CD14-positive monocyte (primary cell): ENCODE results near the gene MTR. TPM values are rescaled to one million over a fixed set of nuclear protein-coding genes. Genes with fewer than 3 reads are reported as not detected.

ENCODE experiments used
- DNase-seq, 3 donors: peaks; one replicate each; pipeline ENCODE4 v3.0.0-alpha.2; 2011 to 2022
- H2AFZ ChIP-seq: 2 replicates; pipeline ENCODE4 v1.6.0; 2012; ENCODE audit warnings: mild to moderate bottlenecking, low read depth, low read length, inconsistent platforms; ENCODE audit not compliant: insufficient read depth, poor library complexity, severe bottlenecking
- H3K27ac ChIP-seq, 2 donors: 1 replicate in 1 of 2; 2 replicates in 1 of 2; pipeline ENCODE4 v1.5.1; 2012 to 2013; ENCODE audit warnings: low read length in 2 of 2, control low read depth in 1 of 2, inconsistent platforms in 1 of 2, low read depth in 1 of 2, mild to moderate bottlenecking in 1 of 2
- H3K27me3 ChIP-seq, 2 donors: one replicate each; pipeline versions ENCODE4 v1.6.0 to v1.6.1; 2011 to 2013; ENCODE audit warnings: low read length in 2 of 2; ENCODE audit not compliant: control insufficient read depth in 2 of 2, insufficient read depth in 2 of 2
- H3K36me3 ChIP-seq, 2 donors: replicated peaks in 1 of 2; 1 replicate in 1 of 2; 2 replicates in 1 of 2; pipeline versions ENCODE4 v1.5.1 to v1.6.1; 2012 to 2013; ENCODE audit warnings: low read length in 2 of 2, control low read depth in 1 of 2, inconsistent platforms in 1 of 2, mild to moderate bottlenecking in 1 of 2; ENCODE audit not compliant: insufficient read depth in 2 of 2, control insufficient read depth in 1 of 2
- H3K4me1 ChIP-seq, 2 donors: 1 replicate in 1 of 2; 2 replicates in 1 of 2; pipeline versions ENCODE4 v1.5.1 to v1.6.1; 2012 to 2013; ENCODE audit warnings: low read length in 2 of 2, control low read depth in 1 of 2, inconsistent platforms in 1 of 2, mild to moderate bottlenecking in 1 of 2, moderate library complexity in 1 of 2; ENCODE audit not compliant: insufficient read depth in 2 of 2, control insufficient read depth in 1 of 2
- H3K4me2 ChIP-seq: replicated peaks from 2 replicates; pipeline ENCODE3; 2012; ENCODE audit warnings: low read length, moderate library complexity, mild to moderate bottlenecking; ENCODE audit not compliant: poor library complexity, severe bottlenecking; ENCODE audit errors: extremely low read depth
- H3K4me3 ChIP-seq, 3 experiments: fragments of 200-600 bp in 1 of 3; sonication (generic) in 1 of 3; replicated peaks in 1 of 3; 1 replicate in 2 of 3; 2 replicates in 1 of 3; pipeline ENCODE4 v1.5.1; 2011 to 2013; ENCODE audit warnings: low read length in 3 of 3, mild to moderate bottlenecking in 3 of 3, control low read depth in 2 of 3, low read depth in 2 of 3, inconsistent platforms in 1 of 3, moderate library complexity in 1 of 3
- H3K79me2 ChIP-seq: 2 replicates; pipeline ENCODE4 v1.6.0; 2012; ENCODE audit warnings: mild to moderate bottlenecking, control low read depth, inconsistent platforms, low read length, moderate library complexity; ENCODE audit not compliant: insufficient read depth
- H3K9ac ChIP-seq: 2 replicates; pipeline ENCODE4 v1.6.0; 2017; ENCODE audit warnings: low read length, mild to moderate bottlenecking; ENCODE audit not compliant: insufficient read depth, poor library complexity, severe bottlenecking
- H3K9me3 ChIP-seq, 2 donors: replicated peaks in 1 of 2; 1 replicate in 1 of 2; 2 replicates in 1 of 2; pipeline versions ENCODE4 v1.5.1 to v1.6.1; 2012 to 2013; ENCODE audit warnings: low read length in 2 of 2, control low read depth in 1 of 2; ENCODE audit not compliant: control insufficient read depth in 1 of 2, insufficient read depth in 1 of 2
- H4K20me1 ChIP-seq: 2 replicates; pipeline ENCODE4 v1.6.0; 2012; ENCODE audit warnings: mild to moderate bottlenecking, low read length, control low read depth, moderate library complexity; ENCODE audit not compliant: insufficient read depth
- H3K27ac Mint-ChIP-seq, 7 donors: one replicate each; pipeline ENCODE4 v1.8.0; 2020; ENCODE audit warnings: mild to moderate bottlenecking in 7 of 7, mixed read lengths in 7 of 7, moderate library complexity in 6 of 7, inconsistent platforms in 2 of 7
- H3K27me3 Mint-ChIP-seq, 3 donors: one replicate each; pipeline ENCODE4 v1.8.0; 2021 to 2022; ENCODE audit warnings: low read depth in 3 of 3, mild to moderate bottlenecking in 3 of 3, mixed read lengths in 3 of 3, moderate library complexity in 3 of 3, inconsistent platforms in 1 of 3
- H3K36me3 Mint-ChIP-seq, 2 donors: one replicate each; pipeline ENCODE4 v1.8.0; 2020; ENCODE audit warnings: mixed read lengths in 2 of 2, inconsistent platforms in 1 of 2, mild to moderate bottlenecking in 1 of 2
- H3K4me1 Mint-ChIP-seq: one replicate; pipeline ENCODE4 v1.8.0; 2020; ENCODE audit warnings: mild to moderate bottlenecking, mixed read lengths
- H3K4me3 Mint-ChIP-seq, 2 donors: one replicate each; pipeline ENCODE4 v1.8.0; 2020; ENCODE audit warnings: mild to moderate bottlenecking in 2 of 2, mixed read lengths in 2 of 2, moderate library complexity in 1 of 2
- H3K9me3 Mint-ChIP-seq, 7 donors: one replicate each; pipeline ENCODE4 v1.8.0; 2020 to 2022; ENCODE audit warnings: mixed read lengths in 7 of 7, mild to moderate bottlenecking in 6 of 7, moderate library complexity in 6 of 7, inconsistent platforms in 2 of 7
- WGBS: methylation state at CpG from one replicate; pipeline ENCODE4 v1.1.5; 2013; ENCODE audit warnings: missing lambda C conversion rate; ENCODE audit not compliant: insufficient coverage; 5-methylcytosine and 5-hydroxymethylcytosine counted together
- intact Hi-C, 2 donors: fragments of 100-400 bp; cut with micrococcal nuclease; formaldehyde crosslinking; loops; one replicate each; pipeline versions ENCODE4 v1.15.0 to v1.15.1; 2023
- polyA plus RNA-seq, 3 donors: library from polyadenylated mRNA; depleted of rRNA in 1 of 3; unstranded in 2 of 3; stranded (reverse) in 1 of 3; fragments of 300-500 nt in 2 of 3; fragments of >200 nt in 1 of 3; fragmentation: Illumina TruSeq in 2 of 3; gene quantifications; 1 replicate in 2 of 3; 2 replicates in 1 of 3; pipeline ENCODE4 v1.2.3, GENCODE V29; 2012 to 2021
- TF ChIP-seq, protein P1 (sequence below): fragments of 200-600 bp; IDR thresholded peaks from one replicate; pipeline ENCODE4 v1.8.0; 2022; ENCODE audit warnings: antibody characterized with exemption, mild to moderate bottlenecking

MTR gene
- polyA plus RNA-seq, 3 donors: 3.4 to 5.4 (median 4.7) TPM

DNA sequence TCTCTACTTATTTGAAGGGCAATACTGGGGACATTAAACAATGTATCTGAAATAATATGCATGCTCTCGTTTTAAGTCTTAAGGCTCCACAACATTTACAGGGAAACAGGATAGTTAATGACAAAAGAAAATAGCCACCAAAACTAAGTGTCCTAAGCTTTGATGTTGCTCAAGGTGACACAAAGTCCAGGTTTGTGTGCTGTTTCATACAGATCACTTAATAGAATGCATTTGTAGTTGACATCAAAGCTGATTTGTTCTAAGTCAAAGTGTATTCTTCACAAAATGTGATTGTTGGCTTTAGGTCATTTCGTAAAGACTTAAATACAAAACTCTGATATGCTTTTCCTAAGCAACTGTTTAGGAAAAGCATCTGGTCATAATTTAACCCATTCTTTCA lies 37.5 kb upstream of the MTR start:
- peaks cover 3% of the 10 kb centered on the region for H3K4me1 Mint-ChIP-seq
- H3K4me3 Mint-ChIP-seq: no peak overlapping the region
- H3K27me3 ChIP-seq: no peaks in the 10 kb centered on the region
- intact Hi-C loops: no loop called here
- no peaks in the 10 kb centered on the region for H3K4me1 ChIP-seq
- no peaks in the 10 kb centered on the region for H3K36me3 ChIP-seq
- H3K4me3 ChIP-seq: no peak overlapping the region
- WGBS: no CpG with 5 or more reads among the region's 2 CpGs
- no peaks in the 10 kb centered on the region for H3K9me3 Mint-ChIP-seq
- H3K9me3 ChIP-seq: no peaks in the 10 kb centered on the region
- H3K4me2 ChIP-seq: no peak overlapping the region
- H3K27ac ChIP-seq: no peak overlapping the region
- TF ChIP-seq, protein P1, sequence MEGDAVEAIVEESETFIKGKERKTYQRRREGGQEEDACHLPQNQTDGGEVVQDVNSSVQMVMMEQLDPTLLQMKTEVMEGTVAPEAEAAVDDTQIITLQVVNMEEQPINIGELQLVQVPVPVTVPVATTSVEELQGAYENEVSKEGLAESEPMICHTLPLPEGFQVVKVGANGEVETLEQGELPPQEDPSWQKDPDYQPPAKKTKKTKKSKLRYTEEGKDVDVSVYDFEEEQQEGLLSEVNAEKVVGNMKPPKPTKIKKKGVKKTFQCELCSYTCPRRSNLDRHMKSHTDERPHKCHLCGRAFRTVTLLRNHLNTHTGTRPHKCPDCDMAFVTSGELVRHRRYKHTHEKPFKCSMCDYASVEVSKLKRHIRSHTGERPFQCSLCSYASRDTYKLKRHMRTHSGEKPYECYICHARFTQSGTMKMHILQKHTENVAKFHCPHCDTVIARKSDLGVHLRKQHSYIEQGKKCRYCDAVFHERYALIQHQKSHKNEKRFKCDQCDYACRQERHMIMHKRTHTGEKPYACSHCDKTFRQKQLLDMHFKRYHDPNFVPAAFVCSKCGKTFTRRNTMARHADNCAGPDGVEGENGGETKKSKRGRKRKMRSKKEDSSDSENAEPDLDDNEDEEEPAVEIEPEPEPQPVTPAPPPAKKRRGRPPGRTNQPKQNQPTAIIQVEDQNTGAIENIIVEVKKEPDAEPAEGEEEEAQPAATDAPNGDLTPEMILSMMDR: no peak
- no peaks in the 10 kb centered on the region for H3K36me3 Mint-ChIP-seq
- no peak overlapping the region for H2AFZ ChIP-seq
- no peaks in the 10 kb centered on the region for H4K20me1 ChIP-seq
- no peak overlapping the region for H3K9ac ChIP-seq
- no peak overlapping the region for H3K27ac Mint-ChIP-seq
- DNase-seq: no peak
- H3K79me2 ChIP-seq: no peaks in the 10 kb centered on the region
- peaks cover 0 to 7% (median 2%) of the 10 kb centered on the region in 3 donors for H3K27me3 Mint-ChIP-seq

DNA sequence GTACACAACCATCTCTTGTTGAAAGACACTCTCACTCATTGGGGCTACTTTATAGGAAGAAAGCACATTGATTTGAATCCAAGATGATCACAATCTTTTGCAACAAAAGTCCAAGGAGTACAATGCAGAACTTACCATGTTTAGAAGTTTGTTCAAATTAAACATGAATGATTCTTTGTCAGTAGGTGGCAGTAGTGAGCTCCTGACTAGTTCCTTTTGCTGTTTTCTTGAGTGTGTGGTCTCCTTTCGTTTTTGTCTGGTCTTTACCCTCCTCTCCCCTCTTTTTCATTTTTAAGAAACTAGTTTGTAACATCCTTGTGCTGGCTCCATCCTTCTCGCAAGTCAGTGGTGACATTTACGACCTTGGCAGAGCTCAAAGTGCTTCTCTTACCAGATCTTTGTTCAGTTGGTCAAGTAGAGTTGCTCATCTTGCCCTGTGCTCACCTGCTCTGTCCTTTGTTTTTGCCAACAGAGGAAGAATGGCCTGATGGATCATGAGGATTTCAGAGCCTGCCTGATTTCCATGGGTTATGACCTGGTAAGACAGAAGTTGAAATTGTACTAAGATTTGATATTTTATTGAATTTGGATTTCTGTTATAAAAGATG lies 35.7 kb upstream of the MTR start:
- H3K9ac ChIP-seq: no peak overlapping the region
- TF ChIP-seq, protein P1: peak; percentile 88
- peaks cover 0 to 3% of the 10 kb centered on the region in 2 donors for H3K27me3 ChIP-seq
- H3K27me3 Mint-ChIP-seq: peaks cover 0 to 4% (median 2%) of the 10 kb centered on the region in 3 donors
- H3K36me3 Mint-ChIP-seq: no peaks in the 10 kb centered on the region
- H3K4me3 ChIP-seq: no peak overlapping the region
- no peaks in the 10 kb centered on the region for H3K4me1 ChIP-seq
- WGBS: 63% methylated on average over 1 of the region's 3 CpGs
- H3K27ac ChIP-seq: no peak overlapping the region
- H3K9me3 ChIP-seq: no peaks in the 10 kb centered on the region
- no peaks in the 10 kb centered on the region for H3K36me3 ChIP-seq
- no peak overlapping the region for H3K27ac Mint-ChIP-seq
- DNase-seq: peak; percentile 21 to 54 (median 42)
- intact Hi-C loops: no loop called here
- no peaks in the 10 kb centered on the region for H4K20me1 ChIP-seq
- H3K79me2 ChIP-seq: no peaks in the 10 kb centered on the region
- H3K9me3 Mint-ChIP-seq: no peaks in the 10 kb centered on the region
- peaks cover 3% of the 10 kb centered on the region for H3K4me1 Mint-ChIP-seq
- H3K4me3 Mint-ChIP-seq: peak overlapping the region in 1 of 2 donors; percentile 58
- H3K4me2 ChIP-seq: no peak overlapping the region
- peak overlapping the region; percentile 21 for H2AFZ ChIP-seq
